OCI-LY3 (cell line): Measurements from ENCODE around the gene ZNF93.

Experiments
- CTCF ChIP-seq: fragments of 200-600, 300-600 bp; sonication (generic); IDR thresholded peaks from 2 replicates; pipeline ENCODE4 v1.5.1; 2014; ENCODE audit warnings: antibody characterized with exemption, low read length, low read depth
- EZH2phosphoT487 ChIP-seq: fragments of 200-600 bp; shearing (Covaris generic); IDR thresholded peaks from 2 replicates; pipeline ENCODE4 v1.6.1; 2018; ENCODE audit warnings: antibody characterized with exemption, mixed run types, low read depth

GRCh38 chr19:19964416-19964815 is 63.7 kb downstream of the ZNF93 start:
- TF ChIP-seq CTCF (no peak), EZH2phosphoT487 (no peak)
